A549 (cell line): ENCODE data around the gene C5AR2.

Experiments
- BCL3 ChIP-seq: fragments of >200 bp; sonication (Bioruptor Twin); formaldehyde crosslinking; IDR thresholded peaks from 3 replicates; pipeline ENCODE4 v1.6.1; 2016
- CHD2 ChIP-seq: fragments of 150-350 bp; IDR thresholded peaks from 2 replicates; pipeline ENCODE4 v1.6.1; 2014; ENCODE audit warnings: low read length; ENCODE audit not compliant: partially characterized antibody
- CTCF ChIP-seq: fragments of >200 bp; sonication (Bioruptor Twin); formaldehyde crosslinking; IDR thresholded peaks from 3 replicates; pipeline ENCODE4 v1.5.1; 2016
- EHF ChIP-seq: fragments of 250-450 bp; sonication (Bioruptor Pico); IDR thresholded peaks from 2 replicates; pipeline ENCODE4 v1.5.0; 2020; ENCODE audit warnings: mild to moderate bottlenecking
- ESRRA ChIP-seq: fragments of 150-350 bp; IDR thresholded peaks from 2 replicates; pipeline ENCODE4 v1.6.1; 2014; ENCODE audit warnings: mild to moderate bottlenecking, low read length, borderline replicate concordance
- HOXA7 ChIP-seq: fragments of 250-450 bp; sonication (Bioruptor Pico); IDR thresholded peaks from 2 replicates; pipeline ENCODE4 v1.5.0; 2020; ENCODE audit warnings: mild to moderate bottlenecking, moderate library complexity
- HOXB13 ChIP-seq: fragments of 250-450 bp; sonication (Bioruptor Pico); IDR thresholded peaks from 2 replicates; pipeline ENCODE4 v1.5.0; 2020; ENCODE audit warnings: low read depth, mild to moderate bottlenecking, moderate library complexity
- KDM5A ChIP-seq: fragments of 200-600 bp; sonication (generic); IDR thresholded peaks from 2 replicates; pipeline ENCODE4 v1.6.1; 2016; ENCODE audit warnings: antibody characterized with exemption, mild to moderate bottlenecking
- MAFK ChIP-seq: fragments of 450-650 bp; IDR thresholded peaks from 2 replicates; pipeline ENCODE4 v1.6.1; 2014; ENCODE audit not compliant: partially characterized antibody
- MAX ChIP-seq: IDR thresholded peaks from 2 replicates; pipeline ENCODE4 v1.6.1; 2012
- POLR2A ChIP-seq: IDR thresholded peaks from 2 replicates; pipeline ENCODE4 v1.6.1; 2012; ENCODE audit warnings: mild to moderate bottlenecking, low read length
- ZC3H11A ChIP-seq: fragments of 450-650 bp; IDR thresholded peaks from 2 replicates; pipeline ENCODE4 v1.6.1; 2014; ENCODE audit warnings: antibody characterized with exemption, mild to moderate bottlenecking
- ZNF302 ChIP-seq: fragments of 250-450 bp; sonication (Bioruptor Pico); IDR thresholded peaks from 2 replicates; pipeline ENCODE4 v1.9.0; 2021; ENCODE audit warnings: inconsistent platforms, mild to moderate bottlenecking, moderate library complexity

GRCh38 chr19:47284324-47284899, 47.6 kb upstream of the C5AR2 start:
- TF ChIP-seq MAX (no peak), CTCF (peak; percentile 92), KDM5A (no peak), POLR2A (no peak), HOXB13 (CRISPR knock-in tag) (no peak), HOXA7 (CRISPR knock-in tag) (no peak), ZC3H11A (no peak), BCL3 (no peak), MAFK (no peak), CHD2 (no peak), EHF (CRISPR knock-in tag) (no peak), ESRRA (no peak), ZNF302 (CRISPR knock-in tag) (no peak)
